SK-N-SH (cell line): Measurements from ENCODE around the gene SUN2. TPM values are rescaled to one million over a fixed set of nuclear protein-coding genes. Genes with fewer than 3 reads are reported as not detected.

Experiments used
- CTCF ChIA-PET: fragments of 300-600, 350-600 bp; formaldehyde crosslinking; extraction: SDS; loops from one replicate; lab custom pipeline; 2021; lab: Yijun Ruan, JAX
- POLR2A ChIA-PET: fragments of 350-600 bp; sonication (Branson Sonifier 250); formaldehyde crosslinking; extraction: SDS; loops from one replicate; lab custom pipeline; 2020; ENCODE audit warnings: antibody characterized with exemption, inconsistent platforms; lab: Yijun Ruan, JAX
- DNase-seq: peaks from one replicate; pipeline ENCODE4 v3.0.0; 2012
- H2AFZ ChIP-seq: fragments of 200-600 bp; sonication (generic); 2 replicates; pipeline ENCODE4 v1.8.1; 2016; ENCODE audit warnings: antibody characterized with exemption, mild to moderate bottlenecking, low read depth
- H3F3A ChIP-seq: fragments of 200-600 bp; sonication (generic); replicated peaks from 2 replicates; pipeline ENCODE3; 2016; ENCODE audit warnings: antibody characterized with exemption, mild to moderate bottlenecking; ENCODE audit not compliant: insufficient read depth
- H3K27ac ChIP-seq, 2 experiments: fragments of 200-500 bp in 1 of 2; fragments of 200-600 bp in 1 of 2; sonication (Bioruptor generic) in 1 of 2; sonication (generic), shearing (Covaris generic) in 1 of 2; 2 replicates each; pipeline versions ENCODE4 v1.5.1 to v1.6.1; 2014 to 2016; ENCODE audit warnings: low read depth in 2 of 2, inconsistent platforms in 1 of 2, low read length in 1 of 2, mild to moderate bottlenecking in 1 of 2, mixed read lengths in 1 of 2
- H3K27me3 ChIP-seq: fragments of 200-600 bp; sonication (generic), shearing (Covaris generic); 2 replicates; pipeline ENCODE4 v1.6.1; 2016; ENCODE audit warnings: mixed run types; ENCODE audit not compliant: insufficient read depth
- H3K36me3 ChIP-seq, 2 experiments: fragments of 200-500 bp in 1 of 2; fragments of 200-600 bp in 1 of 2; sonication (Bioruptor generic) in 1 of 2; sonication (generic) in 1 of 2; replicated peaks in 1 of 2; 2 replicates each; pipeline versions ENCODE3 to v1.5.1; 2014 to 2016; ENCODE audit warnings: low read length in 1 of 2, mild to moderate bottlenecking in 1 of 2; ENCODE audit not compliant: insufficient read depth in 2 of 2, control insufficient read depth in 1 of 2
- H3K4me1 ChIP-seq, 2 experiments: fragments of 200-500 bp in 1 of 2; fragments of 200-600 bp in 1 of 2; sonication (Bioruptor generic) in 1 of 2; sonication (generic), shearing (Covaris generic) in 1 of 2; 2 replicates each; pipeline versions ENCODE4 v1.5.1 to v1.6.1; 2014 to 2016; ENCODE audit warnings: low read depth in 1 of 2, low read length in 1 of 2, mixed run types in 1 of 2; ENCODE audit not compliant: insufficient read depth in 2 of 2, control insufficient read depth in 1 of 2
- H3K4me2 ChIP-seq: fragments of 200-600 bp; sonication (generic), shearing (Covaris generic); 2 replicates; pipeline ENCODE4 v1.6.1; 2017; ENCODE audit warnings: mixed run types
- H3K4me3 ChIP-seq, 2 experiments: fragments of 200-500 bp in 1 of 2; fragments of 200-600 bp in 1 of 2; sonication (Bioruptor generic) in 1 of 2; sonication (generic), shearing (Covaris generic) in 1 of 2; 2 replicates each; pipeline versions ENCODE4 v1.5.1 to v1.8.1; 2014 to 2016; ENCODE audit warnings: low read depth in 2 of 2, inconsistent platforms in 1 of 2, low read length in 1 of 2, mild to moderate bottlenecking in 1 of 2, mixed read lengths in 1 of 2, moderate library complexity in 1 of 2
- H3K79me2 ChIP-seq: fragments of 200-600 bp; sonication (generic); 2 replicates; pipeline ENCODE4 v1.8.1; 2017; ENCODE audit warnings: mild to moderate bottlenecking; ENCODE audit not compliant: insufficient read depth
- H3K9ac ChIP-seq: fragments of 200-600 bp; sonication (generic); 2 replicates; pipeline ENCODE4 v1.6.1; 2017; ENCODE audit warnings: mixed run types
- H3K9me2 ChIP-seq: fragments of 200-600 bp; sonication (generic); 2 replicates; pipeline ENCODE4 v1.6.1; 2017; ENCODE audit warnings: mixed run types
- H3K9me3 ChIP-seq: fragments of 200-600 bp; sonication (generic); 2 replicates; pipeline ENCODE4 v1.6.1; 2017; ENCODE audit warnings: mixed run types, mild to moderate bottlenecking, moderate library complexity
- H4K20me1 ChIP-seq: fragments of 200-600 bp; sonication (generic); 2 replicates; pipeline ENCODE4 v1.6.1; 2017; ENCODE audit warnings: mild to moderate bottlenecking, mixed run types; ENCODE audit not compliant: insufficient read depth
- ELF1 ChIP-seq: IDR thresholded peaks from 2 replicates; pipeline ENCODE4 v1.4.0; 2012
- EP300 ChIP-seq, 2 experiments: IDR thresholded peaks; 2 replicates each; pipeline versions ENCODE4 v1.4.0 to v1.6.1; 2012; ENCODE audit warnings: borderline replicate concordance in 1 of 2, low read depth in 1 of 2, low read length in 1 of 2
- EZH2phosphoT487 ChIP-seq: fragments of 200-600 bp; sonication (generic); IDR thresholded peaks from 2 replicates; pipeline ENCODE4 v1.6.1; 2017; ENCODE audit warnings: low read depth, mixed run types, mild to moderate bottlenecking, antibody characterized with exemption, moderate library complexity, borderline replicate concordance
- FOSL2 ChIP-seq: IDR thresholded peaks from 2 replicates; pipeline ENCODE4 v1.4.0; 2012; ENCODE audit warnings: low read depth, mild to moderate bottlenecking, moderate library complexity, borderline replicate concordance
- FOXJ3 ChIP-seq: sonication (generic); formaldehyde crosslinking; IDR thresholded peaks from 2 replicates; pipeline ENCODE4 v1.5.1; 2020; ENCODE audit warnings: mild to moderate bottlenecking, missing genetic modification reagents
- FOXM1 ChIP-seq: IDR thresholded peaks from 2 replicates; pipeline ENCODE4 v1.4.0; 2012; ENCODE audit warnings: low read depth, mild to moderate bottlenecking
- GABPA ChIP-seq: IDR thresholded peaks from 2 replicates; pipeline ENCODE4 v1.4.0; 2012; ENCODE audit warnings: low read depth, mild to moderate bottlenecking
- GATA2 ChIP-seq: sonication (generic); formaldehyde crosslinking; IDR thresholded peaks from 2 replicates; pipeline ENCODE4 v1.5.0; 2020; ENCODE audit warnings: mild to moderate bottlenecking, missing genetic modification reagents
- NFIC ChIP-seq: IDR thresholded peaks from 2 replicates; pipeline ENCODE4 v1.4.0; 2012; ENCODE audit warnings: borderline replicate concordance
- NRF1 ChIP-seq: IDR thresholded peaks from 2 replicates; pipeline ENCODE4 v1.6.1; 2012; ENCODE audit warnings: low read depth, mild to moderate bottlenecking, low read length
- RAD21 ChIP-seq: IDR thresholded peaks from 2 replicates; pipeline ENCODE4 v1.6.1; 2012; ENCODE audit warnings: mild to moderate bottlenecking, low read length
- RCOR1 ChIP-seq: fragments of 150-350 bp; IDR thresholded peaks from 2 replicates; pipeline ENCODE4 v1.6.1; 2017; ENCODE audit warnings: antibody characterized with exemption, low read length
- RFX5 ChIP-seq: IDR thresholded peaks from 2 replicates; pipeline ENCODE4 v1.6.1; 2012; ENCODE audit warnings: mild to moderate bottlenecking, improper control_type of control experiment, low read length
- SIN3A ChIP-seq: IDR thresholded peaks from 2 replicates; pipeline ENCODE4 v1.6.1; 2012; ENCODE audit warnings: low read depth, mild to moderate bottlenecking, low read length, moderate library complexity, borderline replicate concordance
- TAF1 ChIP-seq: IDR thresholded peaks from 2 replicates; pipeline ENCODE4 v1.6.1; 2012; ENCODE audit warnings: low read depth, mild to moderate bottlenecking, low read length, moderate library complexity, borderline replicate concordance
- TCF12 ChIP-seq: IDR thresholded peaks from 2 replicates; pipeline ENCODE4 v1.4.0; 2012
- YY1 ChIP-seq: IDR thresholded peaks from 2 replicates; pipeline ENCODE4 v1.4.0; 2012; ENCODE audit warnings: low read depth, mild to moderate bottlenecking
- WGBS: methylation state at CpG from one replicate; pipeline ENCODE4 v1.1.6; 2017; ENCODE audit warnings: low lambda C conversion rate; 5-methylcytosine and 5-hydroxymethylcytosine counted together
- polyA plus RNA-seq, 3 experiments: library from polyadenylated mRNA; depleted of rRNA; stranded (reverse); fragments of >200 nt; gene quantifications; 2 replicates each; pipeline ENCODE4 v1.2.3, GENCODE V29; 2012
- TF ChIP-seq, protein P1 (sequence below): IDR thresholded peaks from 2 replicates; pipeline ENCODE4 v1.4.0; 2012; ENCODE audit warnings: low read depth, borderline replicate concordance
- TF ChIP-seq, protein P2 (sequence below): fragments of 150-350 bp; IDR thresholded peaks from 2 replicates; pipeline ENCODE4 v1.6.1; 2016; ENCODE audit warnings: mild to moderate bottlenecking, low read depth, low read length
- TF ChIP-seq, protein P3 (sequence below): IDR thresholded peaks from 2 replicates; pipeline ENCODE4; 2012

The SUN2 gene
- polyA plus RNA-seq, 1 of the 3 experiments (the other 2 are of a cell fraction), result 10.2 TPM

DNA sequence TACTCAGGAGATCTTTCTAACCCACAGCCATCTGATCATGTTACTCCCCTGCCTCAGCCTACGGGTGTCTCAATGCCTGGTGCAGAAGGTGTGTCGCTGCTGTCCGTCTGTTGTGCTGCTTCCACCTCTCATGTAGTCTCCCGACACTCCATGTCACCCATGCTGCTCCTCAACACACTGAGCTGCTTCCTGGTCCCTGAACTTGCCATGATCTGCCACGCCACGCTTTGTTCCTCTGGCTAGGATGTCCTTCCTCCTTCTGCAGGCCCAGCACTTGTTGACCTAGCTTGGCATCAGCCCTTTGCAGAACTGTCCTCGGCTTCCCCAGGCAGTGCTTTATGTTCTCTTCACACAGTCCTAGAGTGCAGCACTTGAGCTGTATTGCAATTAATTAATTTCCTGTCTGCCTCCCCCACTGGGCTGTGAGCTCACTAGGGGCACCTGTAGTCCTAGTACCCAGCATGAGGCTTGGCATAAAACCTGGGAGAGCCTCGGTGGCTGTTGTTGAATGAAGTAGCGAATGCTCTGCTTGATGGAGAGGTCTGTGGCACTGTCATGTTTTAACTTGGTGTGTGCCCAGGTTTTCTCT is 40.5 kb downstream of the SUN2 start:
- no peak overlapping the region for H3K4me3 ChIP-seq
- no peak overlapping the region for H3K27ac ChIP-seq
- CTCF ChIA-PET, result interaction anchor here (1.2 kb wide), 1 partner anchor 51 kb away, joined by 4 read pairs; no protein-coding TSS in a partner anchor
- no peak for DNase-seq
- no peak overlapping the region for H3K4me2 ChIP-seq
- POLR2A ChIA-PET, result interaction anchor here (0.5 kb wide), 1 partner anchor 254 kb away, joined by 3 read pairs; no protein-coding TSS in a partner anchor
- no peaks in the 10 kb centered on the region for H3K9me2 ChIP-seq
- no peaks in the 10 kb centered on the region; a peak in 1 of 4 replicates for H3K4me1 ChIP-seq
- no peak overlapping the region for H2AFZ ChIP-seq
- no peaks in the 10 kb centered on the region for H3K9me3 ChIP-seq
- TF ChIP-seq SIN3A (no peak), GABPA (no peak), NRF1 (no peak), FOXJ3 (CRISPR knock-in tag) (no peak), RAD21 (no peak), RFX5 (no peak), FOSL2 (no peak), RCOR1 (no peak), EP300 (IDR thresholded peaks at IDR 0.05; ENCODE audit: borderline replicate concordance in 1 of 2, low read depth in 1 of 2, low read length in 1 of 2) (no peak)
- TF ChIP-seq, protein P1, sequence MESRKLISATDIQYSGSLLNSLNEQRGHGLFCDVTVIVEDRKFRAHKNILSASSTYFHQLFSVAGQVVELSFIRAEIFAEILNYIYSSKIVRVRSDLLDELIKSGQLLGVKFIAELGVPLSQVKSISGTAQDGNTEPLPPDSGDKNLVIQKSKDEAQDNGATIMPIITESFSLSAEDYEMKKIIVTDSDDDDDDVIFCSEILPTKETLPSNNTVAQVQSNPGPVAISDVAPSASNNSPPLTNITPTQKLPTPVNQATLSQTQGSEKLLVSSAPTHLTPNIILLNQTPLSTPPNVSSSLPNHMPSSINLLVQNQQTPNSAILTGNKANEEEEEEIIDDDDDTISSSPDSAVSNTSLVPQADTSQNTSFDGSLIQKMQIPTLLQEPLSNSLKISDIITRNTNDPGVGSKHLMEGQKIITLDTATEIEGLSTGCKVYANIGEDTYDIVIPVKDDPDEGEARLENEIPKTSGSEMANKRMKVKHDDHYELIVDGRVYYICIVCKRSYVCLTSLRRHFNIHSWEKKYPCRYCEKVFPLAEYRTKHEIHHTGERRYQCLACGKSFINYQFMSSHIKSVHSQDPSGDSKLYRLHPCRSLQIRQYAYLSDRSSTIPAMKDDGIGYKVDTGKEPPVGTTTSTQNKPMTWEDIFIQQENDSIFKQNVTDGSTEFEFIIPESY, result no peak
- H4K20me1 ChIP-seq, result 0 out of 2 replicates have a peak, but pooled peaks cover 3% of the 10 kb centered on the region
- peaks cover 0 to 2% of the 10 kb centered on the region in 2 experiments for H3K36me3 ChIP-seq
- H3F3A ChIP-seq, result peaks cover 6% of the 10 kb centered on the region
- no peaks in the 10 kb centered on the region for H3K27me3 ChIP-seq
- peaks cover 51% of the 10 kb centered on the region for H3K79me2 ChIP-seq
- no peak overlapping the region for H3K9ac ChIP-seq
- 90% methylated on average over 9 of the region's 9 CpGs for WGBS

DNA sequence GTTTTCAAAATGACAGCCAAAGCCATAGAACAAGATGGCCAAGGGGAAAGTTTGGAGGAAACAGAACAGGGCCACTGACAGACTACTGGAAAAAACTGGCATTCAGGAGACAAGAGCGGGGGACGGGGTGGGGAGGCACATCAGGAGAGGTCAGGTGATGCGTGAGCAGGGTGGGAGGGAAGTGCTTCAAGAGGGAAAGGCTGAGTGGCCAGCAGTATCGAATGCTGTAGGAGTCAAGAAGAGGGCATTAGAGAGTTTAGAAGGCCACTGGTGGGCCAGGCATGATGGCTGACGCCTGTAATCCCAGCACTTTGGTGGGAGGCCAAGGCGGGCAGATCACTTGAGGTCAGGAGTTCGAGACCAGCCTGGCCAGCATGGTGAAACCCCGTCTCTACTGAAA is 41.9 kb downstream of the SUN2 start:
- ChIA-PET CTCF (no interaction called here), POLR2A (no interaction called here)
- Histone ChIP-seq H4K20me1 (0 out of 2 replicates have a peak, but pooled peaks cover 4% of the 10 kb centered on the region), H3K27ac (no peak overlapping the region), H3K79me2 (peaks cover 63% of the 10 kb centered on the region), H3K36me3 (peaks cover 0 to 3% of the 10 kb centered on the region in 2 experiments), H3K9me2 (no peaks in the 10 kb centered on the region), H3K27me3 (no peaks in the 10 kb centered on the region), H3K9me3 (no peaks in the 10 kb centered on the region), H2AFZ (no peak overlapping the region), H3F3A (peaks cover 4% of the 10 kb centered on the region), H3K9ac (no peak overlapping the region), H3K4me3 (no peak overlapping the region), H3K4me1 (no peaks in the 10 kb centered on the region; a peak in 1 of 4 replicates), H3K4me2 (no peak overlapping the region)
- 98% methylated on average over 7 of the region's 8 CpGs for WGBS
- DNase-seq, result no peak
- no peak for TF ChIP-seq TAF1
- no peak for TF ChIP-seq GATA2 (CRISPR knock-in tag)
- no peak for TF ChIP-seq FOXJ3 (CRISPR knock-in tag)
- no peak for TF ChIP-seq NFIC
- no peak for TF ChIP-seq EP300 (IDR thresholded peaks at IDR 0.05; ENCODE audit: borderline replicate concordance in 1 of 2, low read depth in 1 of 2, low read length in 1 of 2)
- no peak for TF ChIP-seq YY1
- TF ChIP-seq, protein P2, sequence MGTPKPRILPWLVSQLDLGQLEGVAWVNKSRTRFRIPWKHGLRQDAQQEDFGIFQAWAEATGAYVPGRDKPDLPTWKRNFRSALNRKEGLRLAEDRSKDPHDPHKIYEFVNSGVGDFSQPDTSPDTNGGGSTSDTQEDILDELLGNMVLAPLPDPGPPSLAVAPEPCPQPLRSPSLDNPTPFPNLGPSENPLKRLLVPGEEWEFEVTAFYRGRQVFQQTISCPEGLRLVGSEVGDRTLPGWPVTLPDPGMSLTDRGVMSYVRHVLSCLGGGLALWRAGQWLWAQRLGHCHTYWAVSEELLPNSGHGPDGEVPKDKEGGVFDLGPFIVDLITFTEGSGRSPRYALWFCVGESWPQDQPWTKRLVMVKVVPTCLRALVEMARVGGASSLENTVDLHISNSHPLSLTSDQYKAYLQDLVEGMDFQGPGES, result no peak
- TF ChIP-seq TCF12, result no peak
- TF ChIP-seq NRF1, result no peak
- TF ChIP-seq FOXM1, result no peak
- TF ChIP-seq EZH2phosphoT487, result no peak
- TF ChIP-seq, protein P3, sequence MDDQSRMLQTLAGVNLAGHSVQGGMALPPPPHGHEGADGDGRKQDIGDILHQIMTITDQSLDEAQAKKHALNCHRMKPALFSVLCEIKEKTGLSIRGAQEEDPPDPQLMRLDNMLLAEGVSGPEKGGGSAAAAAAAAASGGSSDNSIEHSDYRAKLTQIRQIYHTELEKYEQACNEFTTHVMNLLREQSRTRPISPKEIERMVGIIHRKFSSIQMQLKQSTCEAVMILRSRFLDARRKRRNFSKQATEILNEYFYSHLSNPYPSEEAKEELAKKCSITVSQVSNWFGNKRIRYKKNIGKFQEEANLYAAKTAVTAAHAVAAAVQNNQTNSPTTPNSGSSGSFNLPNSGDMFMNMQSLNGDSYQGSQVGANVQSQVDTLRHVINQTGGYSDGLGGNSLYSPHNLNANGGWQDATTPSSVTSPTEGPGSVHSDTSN, result no peak
- no peak for TF ChIP-seq ELF1
